Retina (tissue), 1 donor: ENCODE data around the gene DUSP18.
"Not testable (repeated sequence)": the region's sequence is repeated elsewhere in the genome, so short reads cannot be mapped to it uniquely, and the experiment has no call there.

Experiments
- DNase-seq: peaks from one replicate; pipeline ENCODE4 v3.0.0-alpha.2; 2016

DUSP18 gene

DNA sequence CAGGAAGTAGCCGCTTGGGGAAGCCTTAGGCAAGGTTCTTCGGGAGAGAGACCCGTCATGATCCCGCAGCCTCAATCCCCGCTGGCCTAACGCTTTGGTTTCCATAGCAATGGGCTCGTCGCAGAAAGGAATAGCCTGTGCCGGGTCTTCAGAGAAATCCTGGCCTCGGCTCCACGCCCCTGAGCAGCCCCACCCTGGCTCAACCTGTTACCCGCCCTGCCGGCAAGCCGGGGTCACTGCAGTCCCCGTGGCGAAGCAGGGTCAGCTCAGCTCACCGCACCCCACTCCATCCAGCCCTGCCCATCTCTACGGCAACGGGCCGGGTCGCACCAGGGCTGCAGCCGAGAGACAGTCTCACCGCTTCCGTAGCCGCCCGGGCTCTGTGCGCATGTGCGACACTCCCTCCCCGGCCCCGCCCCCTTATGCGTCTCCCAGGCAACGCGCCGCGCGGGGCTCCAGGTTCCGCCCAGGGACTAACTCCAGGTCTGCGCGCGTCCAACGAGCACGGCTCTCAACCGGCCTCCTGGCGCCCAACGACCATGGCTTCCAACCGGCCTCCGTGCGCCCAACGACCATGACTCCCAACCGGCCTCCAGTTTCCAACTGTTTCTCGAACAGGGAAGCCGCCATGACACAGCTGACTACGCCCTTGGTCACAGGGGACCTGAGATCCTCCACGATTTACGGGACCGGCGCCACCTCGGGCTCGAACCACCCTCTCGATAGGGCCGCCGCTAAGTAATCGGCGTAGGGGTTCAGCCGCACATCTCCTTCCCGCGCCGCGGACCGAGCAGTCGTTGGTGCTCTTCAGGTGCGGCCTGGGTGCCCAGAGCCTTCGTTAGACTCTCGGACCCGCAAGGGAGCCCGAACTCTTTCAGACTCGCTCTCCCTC is at the start of gene DUSP18:
Gene DUSP18, minus strand, starts transcription at position 382 of the 892 bp plus-strand sequence. CDS start 3,872 bp downstream, outside the sequence.
- DNase-seq = peak; percentile 99

- no peak for DNase-seq
Observed at GRCh38 chr22:30714062-30714461, 46.4 kb upstream of the DUSP18 start.

DNA sequence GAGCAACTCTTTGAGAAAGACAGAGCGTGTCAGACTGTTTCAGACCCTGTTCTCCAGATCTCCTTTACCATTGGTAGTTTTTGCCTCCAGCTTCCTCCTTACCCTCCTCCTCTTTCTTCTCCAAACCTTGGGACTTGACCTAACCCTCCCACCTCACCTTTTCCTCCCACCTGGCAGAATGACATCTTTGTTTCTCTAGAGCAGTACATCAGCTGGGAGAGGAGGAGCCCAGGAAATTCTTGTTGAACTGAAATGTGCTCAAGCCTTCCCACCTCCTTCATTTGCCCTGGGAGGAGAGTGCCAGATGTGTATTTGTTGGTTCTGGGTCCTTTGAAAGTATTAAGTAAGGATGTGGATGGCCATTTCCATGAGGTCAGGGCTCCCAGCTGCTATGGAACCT is 44.4 kb upstream of the DUSP18 start:
- no peak for DNase-seq

- not testable (repeated sequence) for DNase-seq
Observed at GRCh38 chr22:30709980-30710379, 42.3 kb upstream of the DUSP18 start.

GRCh38 chr22:30705710-30706651 is 38.3 kb upstream of the DUSP18 start:
- DNase-seq = peak; percentile 64

GRCh38 chr22:30704978-30705377 is 37.3 kb upstream of the DUSP18 start:
- DNase-seq = no peak

- DNase-seq = no peak
Observed at GRCh38 chr22:30702856-30703255, 35.2 kb upstream of the DUSP18 start.

DNA sequence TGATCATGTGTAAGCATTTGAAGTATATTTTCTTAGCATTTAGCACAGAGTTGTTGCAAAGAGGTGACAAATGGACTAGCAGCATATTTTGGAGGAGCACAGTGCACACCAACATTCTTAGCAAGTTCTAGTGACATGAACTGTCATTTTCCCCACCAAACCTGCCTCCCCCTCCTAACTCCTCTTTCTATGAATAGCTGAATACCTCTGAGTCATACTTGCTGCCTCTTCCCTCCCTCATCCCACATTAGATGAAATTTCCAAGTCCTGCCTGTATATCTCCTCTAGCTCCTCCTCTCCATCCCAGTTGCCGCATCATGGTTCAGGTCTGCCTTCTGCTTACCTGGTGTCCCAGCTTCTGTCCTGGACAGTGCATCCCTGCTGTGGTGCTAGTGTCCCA is 34.2 kb upstream of the DUSP18 start:
- no peak for DNase-seq

DNA sequence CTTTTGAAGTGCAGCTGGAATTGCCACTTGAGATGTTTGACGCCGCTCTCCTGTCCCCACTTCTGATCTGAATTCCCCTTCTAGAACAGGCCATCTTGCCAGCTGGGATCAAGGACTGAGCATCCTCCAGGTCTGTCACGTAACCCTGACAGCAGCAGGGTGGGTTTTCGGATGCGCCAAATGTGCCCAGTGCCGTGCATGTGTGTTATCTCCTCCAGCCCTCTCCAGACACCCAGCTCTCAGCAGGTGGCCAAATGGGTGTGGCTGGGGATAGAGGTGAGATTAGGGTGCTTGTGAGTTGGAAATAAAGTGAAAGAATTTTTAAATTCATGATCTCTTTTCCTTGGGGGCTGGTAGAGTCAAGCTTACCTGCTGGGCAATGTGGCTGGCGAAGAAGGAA is 30.3 kb upstream of the DUSP18 start:
- no peak for DNase-seq

DNA sequence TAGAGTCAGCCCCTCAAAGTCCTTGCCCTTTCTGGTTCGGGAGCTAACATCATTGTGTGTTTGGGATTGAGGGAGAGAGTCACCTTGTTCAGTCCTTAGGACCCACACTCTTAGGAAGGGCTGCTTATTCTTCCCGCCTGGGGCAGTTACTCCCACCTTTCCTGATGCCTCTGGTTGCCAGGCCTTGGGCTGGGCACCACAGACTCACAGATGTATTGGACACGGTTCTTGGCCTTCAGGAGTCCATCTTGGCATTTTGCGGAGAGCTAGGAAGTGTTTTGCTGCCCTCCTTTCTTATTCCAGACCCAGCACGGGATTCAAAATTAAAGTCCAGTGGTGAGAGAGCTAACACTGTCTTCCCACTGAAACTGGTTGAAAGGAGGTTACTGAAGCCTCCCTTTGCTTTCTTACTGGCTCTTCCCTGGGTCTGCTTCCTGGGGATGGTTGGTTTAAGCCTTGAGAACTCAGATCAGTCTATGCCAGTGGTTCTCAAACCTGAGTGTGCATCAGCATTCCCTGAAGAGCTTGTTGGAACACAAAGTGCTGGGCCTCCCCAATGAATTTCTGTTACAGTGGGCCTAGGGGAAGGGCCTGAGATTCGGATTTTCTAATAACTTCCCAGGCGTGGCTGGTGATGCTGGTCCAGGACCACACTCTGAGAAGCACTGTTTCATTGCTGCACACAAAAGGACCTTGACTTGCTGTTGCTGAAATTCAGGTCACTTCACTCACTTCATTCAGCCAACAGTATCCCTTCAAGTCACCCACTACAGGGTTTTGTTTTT is 28.4 kb upstream of the DUSP18 start:
- no peak for DNase-seq

GRCh38 chr22:30695351-30695851 is 27.7 kb upstream of the DUSP18 start:
- no peak for DNase-seq

DNA sequence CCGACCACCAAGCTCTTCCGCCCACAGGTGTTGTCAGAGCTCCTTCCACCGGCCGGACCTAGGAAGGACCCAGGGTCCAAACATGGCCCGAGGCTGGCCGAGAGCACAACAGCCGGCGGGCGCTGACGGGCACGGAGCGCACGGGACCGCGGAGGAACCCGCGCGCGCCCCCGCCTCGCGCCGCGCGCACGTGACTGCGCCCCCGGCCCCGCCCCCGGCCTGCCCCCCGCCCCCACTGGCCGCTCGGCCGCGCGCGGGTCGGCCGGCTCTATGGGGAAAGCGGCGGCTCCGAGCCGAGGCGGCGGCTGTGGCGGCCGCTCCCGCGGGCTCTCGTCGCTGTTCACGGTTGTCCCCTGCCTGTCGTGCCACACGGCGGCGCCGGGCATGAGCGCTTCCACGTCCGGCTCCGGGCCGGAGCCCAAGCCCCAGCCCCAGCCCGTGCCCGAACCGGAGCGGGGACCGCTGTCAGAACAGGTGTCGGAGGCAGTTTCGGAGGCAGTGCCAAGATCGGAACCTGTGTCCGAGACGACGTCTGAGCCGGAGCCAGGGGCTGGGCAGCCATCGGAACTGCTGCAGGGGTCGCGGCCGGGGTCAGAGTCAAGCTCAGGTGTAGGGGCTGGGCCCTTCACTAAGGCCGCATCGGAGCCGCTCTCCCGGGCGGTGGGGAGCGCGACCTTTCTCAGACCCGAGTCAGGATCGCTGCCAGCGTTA is 27.1 kb upstream of the DUSP18 start, which contains the start of gene OSBP2:
Gene OSBP2, plus strand, starts transcription at position 235 of the 711 bp plus-strand sequence. Its CDS starts 36 bp downstream, at position 271.
- peak; percentile 84 for DNase-seq

GRCh38 chr22:30694171-30694639 is 26.5 kb upstream of the DUSP18 start:
- peak; percentile 92 for DNase-seq

DNA sequence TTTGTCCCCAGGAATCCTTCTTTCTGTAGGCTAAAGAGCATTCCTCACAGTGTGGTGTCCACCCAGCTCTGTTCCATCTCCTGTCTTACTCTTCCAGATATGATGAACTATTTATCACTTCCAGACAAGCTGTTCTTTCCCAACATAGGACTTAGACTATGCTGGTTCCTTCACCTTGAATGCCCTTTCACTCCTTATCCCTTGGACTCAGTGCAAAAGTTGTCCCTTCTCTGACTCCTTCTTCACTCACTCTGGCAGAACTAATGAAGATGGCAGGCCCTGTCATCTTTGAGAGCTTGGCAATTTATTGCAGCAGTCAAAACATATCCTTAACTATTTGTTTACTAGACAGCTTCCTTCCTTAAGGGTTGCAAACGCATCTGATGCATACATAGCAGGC is 23.5 kb upstream of the DUSP18 start:
- DNase-seq = no peak

DNA sequence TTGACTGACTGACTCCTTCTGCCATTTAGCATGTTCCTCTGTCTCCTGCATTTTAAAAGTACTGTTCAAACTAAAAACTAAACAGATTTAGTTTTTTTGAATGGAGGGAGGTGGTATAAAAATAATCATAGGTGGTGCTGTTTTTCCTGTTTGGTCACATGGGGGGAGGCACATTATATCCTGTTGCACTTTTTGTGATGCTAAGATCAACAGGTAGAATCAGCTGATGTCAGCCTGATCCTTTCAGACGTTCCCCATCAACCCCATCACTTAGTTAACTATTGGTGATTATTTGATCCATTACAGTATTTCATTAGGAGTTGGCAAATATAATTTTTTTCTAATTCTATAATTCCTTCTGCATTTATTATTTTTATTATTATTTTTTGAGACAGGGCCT is 21.9 kb upstream of the DUSP18 start:
- DNase-seq = no peak

GRCh38 chr22:30687358-30687757 is 19.7 kb upstream of the DUSP18 start:
- DNase-seq = no peak

DNA sequence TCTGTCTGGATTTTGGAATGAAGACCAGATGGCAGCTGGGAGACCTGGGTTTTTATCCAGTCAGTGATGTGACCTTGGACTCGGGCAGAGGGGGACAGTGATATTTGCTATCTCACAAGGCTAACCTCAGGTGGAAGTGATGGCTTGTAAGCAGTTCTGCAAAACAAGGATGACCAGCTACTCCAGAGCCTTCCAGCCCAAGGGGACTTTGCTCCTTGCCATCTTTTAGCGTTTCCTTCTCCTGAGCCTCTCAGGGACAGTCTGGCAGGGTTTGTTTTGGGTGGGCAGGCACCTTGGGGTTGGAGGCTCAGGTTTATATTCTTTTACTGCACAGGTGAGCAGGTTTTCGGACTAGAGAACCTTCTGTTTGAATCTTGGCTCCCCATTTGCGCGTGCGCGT is 17.5 kb upstream of the DUSP18 start:
- no peak for DNase-seq

DNA sequence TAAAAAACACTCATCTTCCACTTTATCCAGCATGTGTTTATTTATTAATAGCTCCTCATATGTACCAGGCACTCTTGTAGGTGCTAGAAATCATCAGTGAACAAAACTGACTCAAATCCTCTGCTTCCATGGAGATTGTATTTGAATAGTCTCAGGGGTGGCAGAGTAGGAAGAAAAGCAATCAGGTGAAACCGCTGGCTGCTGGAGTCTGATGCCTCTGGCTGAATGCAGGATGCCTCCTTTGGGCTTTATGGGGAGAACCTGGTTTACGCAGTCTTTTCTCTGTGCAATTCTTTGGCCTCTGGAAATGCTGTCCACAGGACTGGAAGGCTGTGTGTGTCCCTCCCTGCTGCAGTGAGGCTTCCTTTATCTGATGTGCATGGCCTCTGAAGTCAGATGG is 14.2 kb upstream of the DUSP18 start:
- DNase-seq = no peak

DNA sequence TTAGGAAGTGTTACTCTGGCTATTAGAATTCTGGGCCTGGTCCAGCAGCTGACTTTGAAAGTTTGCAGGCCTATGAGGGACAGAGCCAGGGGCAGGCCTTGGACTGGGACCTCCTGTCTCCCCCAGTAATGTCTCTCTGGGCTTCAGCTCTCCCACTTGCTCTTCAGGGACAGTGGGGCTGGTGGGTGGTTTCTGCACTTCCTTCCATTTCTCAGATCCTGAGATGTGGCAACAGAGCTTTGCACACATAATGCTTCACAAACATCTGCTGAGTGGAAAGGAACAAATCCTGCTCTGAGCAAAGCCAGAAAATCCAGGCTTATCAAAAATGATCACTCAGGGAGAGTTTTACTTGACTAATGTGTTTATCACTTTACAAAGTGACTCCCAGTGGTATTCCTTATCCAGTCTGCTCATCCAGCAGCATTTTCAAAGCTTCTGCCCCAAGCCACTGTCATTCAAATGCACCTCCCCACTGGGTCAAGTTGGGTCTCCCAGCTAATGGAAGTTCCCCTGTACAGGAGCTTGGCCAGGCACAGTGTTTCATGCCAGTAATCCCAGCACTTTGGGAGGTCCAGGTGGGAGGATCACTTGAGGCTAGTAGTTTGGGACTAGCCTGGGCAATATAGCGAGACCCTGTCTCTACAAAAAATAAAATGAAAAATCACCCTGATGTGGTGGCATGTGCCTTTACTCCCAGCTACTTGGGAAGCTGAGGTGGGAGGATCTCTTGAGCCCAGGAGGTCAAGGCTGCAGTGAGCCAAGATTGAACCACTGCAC is 13.5 kb upstream of the DUSP18 start:
- DNase-seq = no peak

DNA sequence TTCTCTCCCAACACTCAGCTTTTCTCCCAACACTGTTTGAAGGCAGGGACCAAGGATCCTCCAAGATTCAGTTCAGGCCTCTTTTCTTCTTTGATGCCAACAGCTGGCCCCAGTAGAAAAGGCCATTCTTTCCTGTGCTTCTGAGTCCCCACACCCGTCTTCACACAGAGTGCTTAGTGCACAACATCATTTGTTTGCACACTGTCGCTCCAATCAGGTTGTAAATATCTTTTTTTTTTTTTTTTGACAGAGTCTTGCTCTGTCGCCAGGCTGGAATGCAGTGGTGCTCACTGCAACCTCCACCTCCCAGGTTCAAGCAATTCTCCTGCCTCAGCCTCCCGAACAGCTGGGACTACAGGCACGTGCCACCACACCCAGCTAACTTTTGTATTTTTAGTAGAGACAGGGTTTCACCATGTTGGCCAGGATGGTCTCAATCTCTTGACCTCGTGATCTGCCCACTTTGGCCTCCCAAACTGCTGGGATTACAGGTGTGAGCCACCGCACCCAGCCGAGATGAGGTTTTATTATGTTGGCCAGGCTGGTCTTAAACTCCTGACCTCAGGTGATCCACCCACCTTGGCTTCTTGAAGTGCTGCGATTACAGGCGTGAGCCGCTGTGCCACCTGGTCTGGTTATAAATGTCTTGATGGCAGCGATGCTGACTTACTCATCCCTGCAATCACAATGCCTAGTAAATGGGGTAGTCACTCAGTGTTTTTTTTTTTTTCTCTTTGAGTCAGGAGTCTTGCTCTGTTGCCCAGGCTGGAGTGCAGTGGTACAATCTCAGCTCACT is 12.4 kb upstream of the DUSP18 start:
- not testable (repeated sequence) for DNase-seq
